HG02763 (cell line): Measurements from ENCODE around the gene MED23.
"Not testable (repeated sequence)": the region's sequence is repeated elsewhere in the genome, so short reads cannot be mapped to it uniquely, and the experiment has no call there.

ENCODE experiments used
- ATAC-seq: cut with Tn5 transposase; IDR thresholded peaks from one replicate; pipeline ENCODE4 v1.9.1; 2021; ENCODE audit warnings: mild to moderate bottlenecking, moderate library complexity; ENCODE audit not compliant: unreplicated experiment

Gene MED23

GRCh38 chr6:131574686-131575085 is 53.4 kb downstream of the MED23 start:
- no peak for ATAC-seq

- no peak for ATAC-seq
These were observed 53.9 kb downstream of the MED23 start for GRCh38 chr6:131574133-131574532.

GRCh38 chr6:131572686-131573415 is 55.2 kb downstream of the MED23 start, which contains the start of gene ARG1:
Gene ARG1 (plus strand): TSS chr6:131573226. CDS start chr6:131573283, 57 bp downstream.
- no peak for ATAC-seq

- ATAC-seq, result no peak
These were observed 59.3 kb downstream of the MED23 start for GRCh38 chr6:131568726-131569125.

GRCh38 chr6:131565056-131565455 is 63.0 kb downstream of the MED23 start:
- no peak for ATAC-seq

GRCh38 chr6:131561925-131562707 is 65.9 kb downstream of the MED23 start:
- no peak for ATAC-seq

GRCh38 chr6:131558922-131559321 is 69.1 kb downstream of the MED23 start:
- no peak for ATAC-seq

GRCh38 chr6:131555992-131556391 is 72.0 kb downstream of the MED23 start:
- no peak for ATAC-seq

- no peak for ATAC-seq
These were observed 75.5 kb downstream of the MED23 start for GRCh38 chr6:131552572-131552971.

- ATAC-seq, result no peak
These were observed 76.1 kb downstream of the MED23 start for GRCh38 chr6:131551902-131552301.

GRCh38 chr6:131549811-131550210 is 78.2 kb downstream of the MED23 start:
- ATAC-seq, result no peak

GRCh38 chr6:131548441-131548840 is 79.6 kb downstream of the MED23 start:
- ATAC-seq, result no peak

GRCh38 chr6:131547488-131547887 is 80.6 kb downstream of the MED23 start:
- ATAC-seq, result no peak

- ATAC-seq, result no peak
These were observed 82.7 kb downstream of the MED23 start for GRCh38 chr6:131545317-131545716.

- not testable (repeated sequence) for ATAC-seq
These were observed 89.4 kb downstream of the MED23 start for GRCh38 chr6:131538615-131539014.

- no peak for ATAC-seq
These were observed 95.4 kb downstream of the MED23 start for GRCh38 chr6:131532580-131533039.

- not testable (repeated sequence) for ATAC-seq
These were observed 96.4 kb downstream of the MED23 start for GRCh38 chr6:131531681-131532080.

GRCh38 chr6:131530936-131531335 is 97.1 kb downstream of the MED23 start:
- not testable (repeated sequence) for ATAC-seq

GRCh38 chr6:131524695-131525336 is 103.2 kb downstream of the MED23 start:
- ATAC-seq, result no peak

GRCh38 chr6:131523988-131524673 is 103.9 kb downstream of the MED23 start:
- no peak for ATAC-seq
